22Rv1 (cell line): ENCODE measurements around the gene MGAT1.

Experiments
- ZFX ChIP-seq: fragments of 450-650 bp; IDR thresholded peaks from 2 replicates; pipeline ENCODE4 v1.6.1; 2017; ENCODE audit warnings: antibody characterized with exemption, borderline replicate concordance
- TF ChIP-seq, protein P1 (sequence below): fragments of 450-650 bp; IDR thresholded peaks from 2 replicates; pipeline ENCODE4 v1.5.1; 2017; ENCODE audit warnings: mild to moderate bottlenecking

GRCh38 chr5:180837478-180837877 lies 34.9 kb upstream of the MGAT1 start:
- TF ChIP-seq, protein P1, sequence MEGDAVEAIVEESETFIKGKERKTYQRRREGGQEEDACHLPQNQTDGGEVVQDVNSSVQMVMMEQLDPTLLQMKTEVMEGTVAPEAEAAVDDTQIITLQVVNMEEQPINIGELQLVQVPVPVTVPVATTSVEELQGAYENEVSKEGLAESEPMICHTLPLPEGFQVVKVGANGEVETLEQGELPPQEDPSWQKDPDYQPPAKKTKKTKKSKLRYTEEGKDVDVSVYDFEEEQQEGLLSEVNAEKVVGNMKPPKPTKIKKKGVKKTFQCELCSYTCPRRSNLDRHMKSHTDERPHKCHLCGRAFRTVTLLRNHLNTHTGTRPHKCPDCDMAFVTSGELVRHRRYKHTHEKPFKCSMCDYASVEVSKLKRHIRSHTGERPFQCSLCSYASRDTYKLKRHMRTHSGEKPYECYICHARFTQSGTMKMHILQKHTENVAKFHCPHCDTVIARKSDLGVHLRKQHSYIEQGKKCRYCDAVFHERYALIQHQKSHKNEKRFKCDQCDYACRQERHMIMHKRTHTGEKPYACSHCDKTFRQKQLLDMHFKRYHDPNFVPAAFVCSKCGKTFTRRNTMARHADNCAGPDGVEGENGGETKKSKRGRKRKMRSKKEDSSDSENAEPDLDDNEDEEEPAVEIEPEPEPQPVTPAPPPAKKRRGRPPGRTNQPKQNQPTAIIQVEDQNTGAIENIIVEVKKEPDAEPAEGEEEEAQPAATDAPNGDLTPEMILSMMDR, result no peak
- TF ChIP-seq ZFX, result no peak
